C4-2B (cell line): ENCODE measurements around the gene OSBP2.
"Not testable (repeated sequence)": the region's sequence is repeated elsewhere in the genome, so short reads cannot be mapped to it uniquely, and the experiment has no call there.

ENCODE experiments used
- H3K27ac ChIP-seq: fragments of 450-650 bp; 2 replicates; pipeline ENCODE4 v1.5.1; 2017
- CTCF ChIP-seq: fragments of 450-650 bp; conservative IDR thresholded peaks from 2 replicates; pipeline ENCODE4 v1.5.1; 2017; ENCODE audit warnings: mild to moderate bottlenecking
- ZFX ChIP-seq: fragments of 450-650 bp; IDR thresholded peaks from 2 replicates; pipeline ENCODE4 v1.6.1; 2017

OSBP2 gene

GRCh38 chr22:30695351-30695851 is 727 bp downstream of the OSBP2 start:
- peak overlapping the region; percentile 71 for H3K27ac ChIP-seq
- TF ChIP-seq ZFX: no peak
- no peak for TF ChIP-seq CTCF

DNA sequence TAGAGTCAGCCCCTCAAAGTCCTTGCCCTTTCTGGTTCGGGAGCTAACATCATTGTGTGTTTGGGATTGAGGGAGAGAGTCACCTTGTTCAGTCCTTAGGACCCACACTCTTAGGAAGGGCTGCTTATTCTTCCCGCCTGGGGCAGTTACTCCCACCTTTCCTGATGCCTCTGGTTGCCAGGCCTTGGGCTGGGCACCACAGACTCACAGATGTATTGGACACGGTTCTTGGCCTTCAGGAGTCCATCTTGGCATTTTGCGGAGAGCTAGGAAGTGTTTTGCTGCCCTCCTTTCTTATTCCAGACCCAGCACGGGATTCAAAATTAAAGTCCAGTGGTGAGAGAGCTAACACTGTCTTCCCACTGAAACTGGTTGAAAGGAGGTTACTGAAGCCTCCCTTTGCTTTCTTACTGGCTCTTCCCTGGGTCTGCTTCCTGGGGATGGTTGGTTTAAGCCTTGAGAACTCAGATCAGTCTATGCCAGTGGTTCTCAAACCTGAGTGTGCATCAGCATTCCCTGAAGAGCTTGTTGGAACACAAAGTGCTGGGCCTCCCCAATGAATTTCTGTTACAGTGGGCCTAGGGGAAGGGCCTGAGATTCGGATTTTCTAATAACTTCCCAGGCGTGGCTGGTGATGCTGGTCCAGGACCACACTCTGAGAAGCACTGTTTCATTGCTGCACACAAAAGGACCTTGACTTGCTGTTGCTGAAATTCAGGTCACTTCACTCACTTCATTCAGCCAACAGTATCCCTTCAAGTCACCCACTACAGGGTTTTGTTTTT is 1.4 kb downstream of the OSBP2 start:
- TF ChIP-seq CTCF (no peak), ZFX (no peak)
- no peak overlapping the region for H3K27ac ChIP-seq

DNA sequence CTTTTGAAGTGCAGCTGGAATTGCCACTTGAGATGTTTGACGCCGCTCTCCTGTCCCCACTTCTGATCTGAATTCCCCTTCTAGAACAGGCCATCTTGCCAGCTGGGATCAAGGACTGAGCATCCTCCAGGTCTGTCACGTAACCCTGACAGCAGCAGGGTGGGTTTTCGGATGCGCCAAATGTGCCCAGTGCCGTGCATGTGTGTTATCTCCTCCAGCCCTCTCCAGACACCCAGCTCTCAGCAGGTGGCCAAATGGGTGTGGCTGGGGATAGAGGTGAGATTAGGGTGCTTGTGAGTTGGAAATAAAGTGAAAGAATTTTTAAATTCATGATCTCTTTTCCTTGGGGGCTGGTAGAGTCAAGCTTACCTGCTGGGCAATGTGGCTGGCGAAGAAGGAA is 3.3 kb downstream of the OSBP2 start:
- no peak overlapping the region for H3K27ac ChIP-seq
- TF ChIP-seq ZFX (no peak), CTCF (no peak)

DNA sequence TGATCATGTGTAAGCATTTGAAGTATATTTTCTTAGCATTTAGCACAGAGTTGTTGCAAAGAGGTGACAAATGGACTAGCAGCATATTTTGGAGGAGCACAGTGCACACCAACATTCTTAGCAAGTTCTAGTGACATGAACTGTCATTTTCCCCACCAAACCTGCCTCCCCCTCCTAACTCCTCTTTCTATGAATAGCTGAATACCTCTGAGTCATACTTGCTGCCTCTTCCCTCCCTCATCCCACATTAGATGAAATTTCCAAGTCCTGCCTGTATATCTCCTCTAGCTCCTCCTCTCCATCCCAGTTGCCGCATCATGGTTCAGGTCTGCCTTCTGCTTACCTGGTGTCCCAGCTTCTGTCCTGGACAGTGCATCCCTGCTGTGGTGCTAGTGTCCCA is 7.2 kb downstream of the OSBP2 start:
- TF ChIP-seq CTCF (no peak), ZFX (no peak)
- H3K27ac ChIP-seq: no peak overlapping the region

DNA sequence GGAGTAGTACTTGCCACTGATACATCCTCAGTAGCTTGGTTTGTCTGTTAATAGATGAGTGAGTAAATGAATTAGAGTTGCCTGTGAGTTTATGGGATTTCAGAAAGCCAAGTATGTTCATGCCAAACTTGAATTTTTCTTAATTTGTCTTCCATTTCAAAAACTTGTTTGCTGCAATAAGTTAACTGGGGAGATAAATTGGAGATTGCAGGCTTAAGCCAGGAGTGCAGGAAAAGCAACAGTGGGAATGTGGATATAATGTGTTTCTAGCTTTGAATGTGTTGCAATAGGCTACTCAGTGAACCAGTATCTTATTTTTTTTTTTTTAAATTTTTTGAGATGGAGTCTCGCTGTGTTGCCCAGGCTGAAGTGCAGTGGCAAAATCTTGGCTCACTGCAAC is 8.2 kb downstream of the OSBP2 start:
- no peak for TF ChIP-seq CTCF
- TF ChIP-seq ZFX: no peak
- H3K27ac ChIP-seq: no peak overlapping the region

- TF ChIP-seq ZFX (no peak), CTCF (no peak)
- no peak overlapping the region for H3K27ac ChIP-seq
These were observed 10.3 kb downstream of the OSBP2 start for GRCh38 chr22:30704978-30705377.

DNA sequence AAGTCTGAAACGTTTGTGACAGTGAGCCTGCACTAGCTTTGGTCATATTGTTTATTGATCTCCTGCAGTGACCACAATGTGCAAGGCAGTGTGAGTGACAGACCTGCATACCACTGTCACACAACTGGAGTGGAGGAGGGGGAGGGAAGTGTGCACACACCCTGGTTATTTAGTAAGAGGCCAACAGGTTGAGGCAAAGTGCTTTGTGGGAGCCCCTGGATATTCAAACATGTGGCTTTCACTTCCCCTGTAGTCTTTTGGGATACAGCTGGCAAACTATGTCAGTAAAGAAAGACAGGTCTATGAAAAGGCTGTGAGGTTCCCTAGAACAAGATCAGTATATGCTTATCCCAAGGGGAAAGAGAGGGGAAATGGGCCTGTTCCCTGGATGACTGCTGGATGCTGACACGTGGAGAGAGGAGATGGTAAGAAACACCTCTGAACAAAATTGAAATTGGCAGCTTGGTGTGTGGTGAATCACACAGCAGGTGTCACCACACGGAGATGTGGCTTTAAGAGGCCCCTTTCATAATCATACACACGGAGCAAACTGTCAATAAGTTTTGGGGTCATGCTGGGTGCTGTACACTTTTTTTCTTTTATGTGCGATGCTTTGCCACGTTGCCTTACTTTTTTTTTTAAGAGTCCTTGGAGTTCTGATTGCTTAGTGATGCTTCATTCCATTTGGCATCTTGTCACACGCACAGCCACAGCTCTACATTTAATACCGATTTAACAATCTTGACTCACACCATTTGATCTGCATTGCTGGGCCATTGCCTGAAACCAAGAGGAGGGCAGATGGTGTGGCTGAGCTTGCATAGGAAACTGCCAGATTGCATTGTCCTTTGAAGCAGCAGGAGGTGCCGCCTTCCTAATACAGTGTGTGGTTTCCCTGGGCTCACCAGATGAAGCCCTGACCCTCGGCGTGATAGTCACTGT is 11.3 kb downstream of the OSBP2 start:
- TF ChIP-seq CTCF (no peak), ZFX (no peak)
- no peak overlapping the region for H3K27ac ChIP-seq

- not testable (repeated sequence) for H3K27ac ChIP-seq
These were observed 15.3 kb downstream of the OSBP2 start for GRCh38 chr22:30709980-30710379.
